H1 (cell line): Measurements from ENCODE around the gene UBAP2L. TPM values are rescaled to one million over a fixed set of nuclear protein-coding genes. Genes with fewer than 3 reads are reported as not detected.

Source experiments
- CBX5 ChIP-seq: fragments of 300-800, 300-1000 bp; sonication (generic); IDR thresholded peaks from 2 replicates; pipeline ENCODE4 v1.7.1; 2016; ENCODE audit warnings: antibody characterized with exemption, low read length, low read depth
- EP300 ChIP-seq, 2 experiments: IDR thresholded peaks; 1 replicate in 1 of 2; 2 replicates in 1 of 2; pipeline ENCODE4 v1.6.1; 2011 to 2012; ENCODE audit warnings: low read depth in 2 of 2, low read length in 2 of 2, mild to moderate bottlenecking in 2 of 2, borderline replicate concordance in 1 of 2, inconsistent platforms in 1 of 2, moderate library complexity in 1 of 2
- HDAC6 ChIP-seq: IDR thresholded peaks from one replicate; pipeline ENCODE4 v1.7.1; 2012; ENCODE audit warnings: low read depth, mild to moderate bottlenecking, inconsistent platforms, low read length, moderate library complexity
- KDM5A ChIP-seq: fragments of 200-600 bp; IDR thresholded peaks from 2 replicates; pipeline ENCODE4 v1.7.1; 2012; ENCODE audit warnings: mild to moderate bottlenecking, low read length, inconsistent platforms, mixed read lengths
- MAX ChIP-seq: IDR thresholded peaks from 2 replicates; pipeline ENCODE4 v1.6.1; 2012; ENCODE audit warnings: inconsistent platforms
- NANOG ChIP-seq: IDR thresholded peaks from 2 replicates; pipeline ENCODE4 v1.6.1; 2011; ENCODE audit warnings: low read length, low read depth, mild to moderate bottlenecking, inconsistent platforms; ENCODE audit not compliant: insufficient read depth, poor library complexity, severe bottlenecking
- POLR2AphosphoS5 ChIP-seq: IDR thresholded peaks from 2 replicates; pipeline ENCODE4 v1.6.1; 2011; ENCODE audit warnings: low read depth, low read length
- RAD21 ChIP-seq, 2 experiments: IDR thresholded peaks in 1 of 2; conservative IDR thresholded peaks in 1 of 2; 2 replicates each; pipeline ENCODE4 v1.6.1; 2011; ENCODE audit warnings: low read depth in 2 of 2, low read length in 2 of 2, improper control_type of control experiment in 1 of 2, inconsistent platforms in 1 of 2, mild to moderate bottlenecking in 1 of 2, moderate library complexity in 1 of 2
- RXRA ChIP-seq: IDR thresholded peaks from 2 replicates; pipeline ENCODE4 v1.6.1; 2011; ENCODE audit warnings: low read depth, mild to moderate bottlenecking, low read length, moderate library complexity; ENCODE audit not compliant: insufficient read depth
- SIX5 ChIP-seq: IDR thresholded peaks from 2 replicates; pipeline ENCODE4 v1.6.1; 2011; ENCODE audit warnings: mild to moderate bottlenecking, low read depth, low read length
- TBP ChIP-seq: IDR thresholded peaks from 2 replicates; pipeline ENCODE4 v1.6.1; 2011; ENCODE audit warnings: low read depth, low read length, improper control_type of control experiment
- ZNF274 ChIP-seq: IDR thresholded peaks from 2 replicates; pipeline ENCODE4 v1.7.0; 2012; ENCODE audit warnings: low read length, borderline replicate concordance; ENCODE audit errors: extremely low read depth
- polyA plus RNA-seq, 7 experiments: library from polyadenylated mRNA; depleted of rRNA in 3 of 7; stranded (reverse) in 5 of 7; unstranded in 2 of 7; fragments of >200 nt in 5 of 7; fragments of 200-250 nt in 2 of 7; gene quantifications; 1 replicate in 5 of 7; 2 replicates in 1 of 7; 4 replicates in 1 of 7; pipeline versions ENCODE4 v1.2.1 to v1.2.3, GENCODE V29; 2011 to 2013; ENCODE audit warnings: missing spikeins in 2 of 7, mixed read lengths in 2 of 7
- total RNA-seq: library from RNA; stranded (reverse); fragmentation: NEBNext Ultra II Directional; extraction: Animal tissue kit (Norgen Biotek cat#: 25700); gene quantifications from 2 replicates; pipeline ENCODE4 v1.2.1, GENCODE V29; 2021

Gene UBAP2L
- total and polyA plus RNA-seq, 2 of the 8 experiments (the other 6 are each of a cell fraction or from before 2014, with no cell fraction given): 254 to 349 TPM

GRCh38 chr1:154220071-154220969, at the start of gene UBAP2L (continued):
- TF ChIP-seq CBX5 (no peak), TBP (peak; percentile 78; the same call in 1 of the 2 replicates), RXRA (no peak), SIX5 (no peak), HDAC6 (no peak), POLR2AphosphoS5 (peak; percentile 93), KDM5A (peak; percentile 3; the same call in 1 of the 2 replicates), MAX (peak; percentile 98), ZNF274 (no peak), RAD21 (IDR thresholded peaks at IDR 0.05 in 1 of 2, conservative IDR thresholded peaks at IDR 0.05 in 1 of 2; ENCODE audit: low read depth in 2 of 2, low read length in 2 of 2) (no peak), EP300 (IDR thresholded peaks at IDR 0.05; ENCODE audit: borderline replicate concordance in 1 of 2, low read depth in 2 of 2, low read length in 2 of 2) (no peak), NANOG (no peak)
